ENCODE measurements around the gene SEPTIN12.

The SEPTIN12 gene

GRCh38 chr16:4828567-4829321 lies 40.6 kb upstream of the SEPTIN12 start:
- Histone ChIP-seq H3K4me3 (ENCODE audit: low read depth, low read length, poor library complexity, severe bottlenecking) (no peak overlapping the region), H4K20me1 (ENCODE audit: insufficient read depth, low read length) (no peaks in the 10 kb centered on the region), H3K9me2 (ENCODE audit: low read depth, low read length) (no peaks in the 10 kb centered on the region), H3K36me3 (ENCODE audit: insufficient read depth, low read length) (peaks cover 84% of the 10 kb centered on the region), H3K9me3 (ENCODE audit: low read length) (no peaks in the 10 kb centered on the region), H3K4me1 (ENCODE audit: insufficient read depth, low read length, severe bottlenecking) (no peaks in the 10 kb centered on the region), H3K9ac (ENCODE audit: low read length) (no peak overlapping the region), H3K27me3 (ENCODE audit: insufficient read depth, low read length) (no peaks in the 10 kb centered on the region), H3K79me2 (ENCODE audit: insufficient read depth, low read length) (no peaks in the 10 kb centered on the region), H3K4me2 (ENCODE audit: low read length) (no peak overlapping the region), H3F3A (ENCODE audit: insufficient read depth, low read length) (no peaks in the 10 kb centered on the region), H2AFZ (ENCODE audit: low read length) (no peak overlapping the region), H3K27ac (ENCODE audit: low read depth, low read length, poor library complexity, severe bottlenecking) (no peak overlapping the region)
- TF ChIP-seq EZH2 (IDR thresholded peaks at IDR 0.05; ENCODE audit: borderline replicate concordance, low read length) (no peak), CTCF (IDR thresholded peaks at IDR 0.05; ENCODE audit: low read length) (no peak)

GRCh38 chr16:4826980-4827379 lies 38.8 kb upstream of the SEPTIN12 start:
- H2AFZ ChIP-seq (ENCODE audit: low read length) = no peak overlapping the region
- no peaks in the 10 kb centered on the region for H3K9me2 ChIP-seq (ENCODE audit: low read depth, low read length)
- no peaks in the 10 kb centered on the region for H3F3A ChIP-seq (ENCODE audit: insufficient read depth, low read length)
- TF ChIP-seq EZH2 (IDR thresholded peaks at IDR 0.05; ENCODE audit: borderline replicate concordance, low read length) = no peak
- TF ChIP-seq CTCF (IDR thresholded peaks at IDR 0.05; ENCODE audit: low read length) = no peak
- peaks cover 83% of the 10 kb centered on the region for H3K36me3 ChIP-seq (ENCODE audit: insufficient read depth, low read length)
- H3K27ac ChIP-seq (ENCODE audit: low read depth, low read length, poor library complexity, severe bottlenecking) = no peak overlapping the region
- no peaks in the 10 kb centered on the region for H4K20me1 ChIP-seq (ENCODE audit: insufficient read depth, low read length)
- H3K4me1 ChIP-seq (ENCODE audit: insufficient read depth, low read length, severe bottlenecking) = no peaks in the 10 kb centered on the region
- no peaks in the 10 kb centered on the region for H3K9me3 ChIP-seq (ENCODE audit: low read length)
- no peaks in the 10 kb centered on the region for H3K27me3 ChIP-seq (ENCODE audit: insufficient read depth, low read length)
- H3K4me3 ChIP-seq (ENCODE audit: low read depth, low read length, poor library complexity, severe bottlenecking) = no peak overlapping the region
- no peak overlapping the region for H3K4me2 ChIP-seq (ENCODE audit: low read length)
- no peaks in the 10 kb centered on the region for H3K79me2 ChIP-seq (ENCODE audit: insufficient read depth, low read length)
- H3K9ac ChIP-seq (ENCODE audit: low read length) = no peak overlapping the region

- Histone ChIP-seq H3K9me2 (ENCODE audit: low read depth, low read length) (no peaks in the 10 kb centered on the region), H3K9ac (ENCODE audit: low read length) (no peak overlapping the region), H4K20me1 (ENCODE audit: insufficient read depth, low read length) (no peaks in the 10 kb centered on the region), H3K4me2 (ENCODE audit: low read length) (no peak overlapping the region), H3K79me2 (ENCODE audit: insufficient read depth, low read length) (no peaks in the 10 kb centered on the region), H3K4me1 (ENCODE audit: insufficient read depth, low read length, severe bottlenecking) (no peaks in the 10 kb centered on the region), H3K27ac (ENCODE audit: low read depth, low read length, poor library complexity, severe bottlenecking) (no peak overlapping the region), H3K27me3 (ENCODE audit: insufficient read depth, low read length) (no peaks in the 10 kb centered on the region), H3F3A (ENCODE audit: insufficient read depth, low read length) (no peaks in the 10 kb centered on the region), H3K9me3 (ENCODE audit: low read length) (no peaks in the 10 kb centered on the region), H2AFZ (ENCODE audit: low read length) (no peak overlapping the region), H3K36me3 (ENCODE audit: insufficient read depth, low read length) (peaks cover 83% of the 10 kb centered on the region), H3K4me3 (ENCODE audit: low read depth, low read length, poor library complexity, severe bottlenecking) (no peak overlapping the region)
- TF ChIP-seq EZH2 (IDR thresholded peaks at IDR 0.05; ENCODE audit: borderline replicate concordance, low read length) = no peak
- no peak for TF ChIP-seq CTCF (IDR thresholded peaks at IDR 0.05; ENCODE audit: low read length)
These were observed 38.4 kb upstream of the SEPTIN12 start for GRCh38 chr16:4826526-4826925.

Measured in OCI-LY1 (cell line).